ENCODE results near the gene KLHDC9. TPM values are rescaled to one million over a fixed set of nuclear protein-coding genes. Genes with fewer than 3 reads are reported as not detected.
"Not testable (repeated sequence)": the region's sequence is repeated elsewhere in the genome, so short reads cannot be mapped to it uniquely, and the experiment has no call there.

Gene KLHDC9
- total RNA-seq, 1 donor from 2014 or later, result not detected

DNA sequence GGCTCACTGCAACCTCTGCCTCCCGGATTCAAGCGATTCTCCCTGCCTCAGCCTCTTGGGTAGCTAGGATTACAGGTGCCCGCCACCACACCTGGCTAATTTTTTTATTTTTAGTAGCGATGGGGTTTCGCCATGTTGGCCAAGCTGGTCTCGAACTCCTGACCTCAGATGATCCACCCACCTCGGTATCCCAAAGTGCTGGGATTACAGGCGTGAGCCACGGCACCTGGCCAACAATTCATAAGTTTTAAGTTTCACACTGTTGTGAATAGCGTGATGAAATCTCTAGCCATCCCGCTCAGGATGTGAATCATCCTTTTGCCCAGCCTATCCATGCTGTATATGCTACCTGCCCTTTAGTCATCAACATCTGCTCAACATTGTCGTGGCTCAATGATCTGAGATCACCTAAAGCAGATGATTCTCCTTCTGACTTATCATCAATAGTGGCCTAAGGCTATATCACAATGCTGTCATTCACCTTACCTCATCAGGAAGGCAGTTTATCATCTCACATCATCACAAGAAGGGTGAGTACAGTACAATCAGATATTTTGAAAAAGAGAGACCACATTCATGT lies 17.1 kb downstream of the KLHDC9 start:
- peak overlapping the region; percentile 56 for H3K27ac Mint-ChIP-seq
- H3K9me3 Mint-ChIP-seq, result no peaks in the 10 kb centered on the region
- intact Hi-C loops (cut with micrococcal nuclease), result loop anchor here (2.0 to 10.0 kb wide), 6 partner anchors 18 to 490 kb away; partner anchors contain the start of genes CD48, PPOX and USF1
- H3K27me3 Mint-ChIP-seq (ENCODE audit: low read depth), result no peaks in the 10 kb centered on the region
- no peak for DNase-seq (ENCODE audit: low spot score)
- H3K4me3 Mint-ChIP-seq (ENCODE audit: low read depth), result peak overlapping the region; percentile 93
- peaks cover 60% of the 10 kb centered on the region for H3K4me1 Mint-ChIP-seq (ENCODE audit: low read depth)
- peaks cover 53% of the 10 kb centered on the region for H3K36me3 Mint-ChIP-seq (ENCODE audit: low read depth)

- H3K27ac Mint-ChIP-seq, result peak overlapping the region; percentile 56
- not testable (repeated sequence) for H3K9me3 Mint-ChIP-seq; DNase-seq (ENCODE audit: low spot score); H3K27me3 Mint-ChIP-seq (ENCODE audit: low read depth)
- H3K4me1 Mint-ChIP-seq (ENCODE audit: low read depth), result peaks cover 62% of the 10 kb centered on the region
- intact Hi-C loops (cut with micrococcal nuclease), result loop anchor here (2.0 to 10.0 kb wide), 6 partner anchors 19 to 491 kb away; partner anchors contain the start of genes CD48, PPOX and USF1
- peaks cover 60% of the 10 kb centered on the region for H3K36me3 Mint-ChIP-seq (ENCODE audit: low read depth)
- peak overlapping the region; percentile 93 for H3K4me3 Mint-ChIP-seq (ENCODE audit: low read depth)
Measured at GRCh38 chr1:161115961-161116360, 17.8 kb downstream of the KLHDC9 start.

- intact Hi-C loops (cut with micrococcal nuclease), result loop anchor here (1.0 to 10.0 kb wide), 8 partner anchors 14 to 493 kb away; partner anchors contain the start of genes CD48, DEDD, PPOX and USF1
- H3K27ac Mint-ChIP-seq, result peak within 1 kb of the TSS; percentile 96
- peaks cover 51% of the 10 kb centered on the region for H3K4me1 Mint-ChIP-seq (ENCODE audit: low read depth)
- peak within 1 kb of the TSS; percentile 93 for H3K4me3 Mint-ChIP-seq (ENCODE audit: low read depth)
- no peaks in the 10 kb centered on the region for H3K27me3 Mint-ChIP-seq (ENCODE audit: low read depth)
- DNase-seq (ENCODE audit: low spot score), result peak; percentile 84
- H3K9me3 Mint-ChIP-seq, result no peaks in the 10 kb centered on the region
- peaks cover 70% of the 10 kb centered on the region for H3K36me3 Mint-ChIP-seq (ENCODE audit: low read depth)
Measured at GRCh38 chr1:161117759-161118581, 19.8 kb downstream of the KLHDC9 start, which contains the start of the genes NIT1 and PFDN2. Gene NIT1, plus strand, starts transcription at chr1:161118105. Its CDS starts 72 bp downstream, at chr1:161118177. Gene PFDN2, minus strand, starts transcription at chr1:161118037. Its CDS starts 11 bp downstream, at chr1:161118026.

DNA sequence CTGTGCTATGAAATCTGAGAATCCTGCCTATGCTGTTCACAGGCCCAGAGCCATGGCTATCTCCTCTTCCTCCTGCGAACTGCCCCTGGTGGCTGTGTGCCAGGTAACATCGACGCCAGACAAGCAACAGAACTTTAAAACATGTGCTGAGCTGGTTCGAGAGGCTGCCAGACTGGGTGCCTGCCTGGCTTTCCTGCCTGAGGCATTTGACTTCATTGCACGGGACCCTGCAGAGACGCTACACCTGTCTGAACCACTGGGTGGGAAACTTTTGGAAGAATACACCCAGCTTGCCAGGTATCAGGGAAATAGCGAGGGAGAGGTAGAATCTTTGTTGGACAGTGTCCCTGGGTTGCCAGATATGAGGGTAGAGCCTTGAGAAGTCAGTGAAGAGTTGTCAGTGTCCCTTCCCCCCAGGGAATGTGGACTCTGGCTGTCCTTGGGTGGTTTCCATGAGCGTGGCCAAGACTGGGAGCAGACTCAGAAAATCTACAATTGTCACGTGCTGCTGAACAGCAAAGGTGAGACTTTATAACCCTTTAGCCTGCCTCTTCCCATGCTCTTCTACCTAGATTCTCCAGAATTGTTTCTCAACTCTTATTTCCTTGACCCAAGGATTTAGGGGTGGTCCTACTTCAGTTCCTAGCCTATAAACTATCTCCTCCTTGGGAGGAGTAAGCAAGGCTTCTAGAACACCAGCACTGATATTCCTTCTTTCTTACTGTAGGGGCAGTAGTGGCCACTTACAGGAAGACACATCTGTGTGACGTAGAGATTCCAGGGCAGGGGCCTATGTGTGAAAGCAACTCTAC lies 21.1 kb downstream of the KLHDC9 start:
- DNase-seq (ENCODE audit: low spot score), result peak; percentile 55
- peaks cover 72% of the 10 kb centered on the region for H3K36me3 Mint-ChIP-seq (ENCODE audit: low read depth)
- intact Hi-C loops (cut with micrococcal nuclease), result loop anchor here (2.0 to 10.0 kb wide), 7 partner anchors 36 to 494 kb away; partner anchors contain the start of genes CD48, PPOX and USF1

GRCh38 chr1:161121042-161121650 lies 23.0 kb downstream of the KLHDC9 start:
- Mint-ChIP-seq H3K4me3 (ENCODE audit: low read depth) (no peak overlapping the region), H3K27ac (peak overlapping the region; percentile 57), H3K36me3 (ENCODE audit: low read depth) (peaks cover 74% of the 10 kb centered on the region), H3K27me3 (ENCODE audit: low read depth) (no peaks in the 10 kb centered on the region), H3K4me1 (ENCODE audit: low read depth) (peaks cover 24% of the 10 kb centered on the region), H3K9me3 (no peaks in the 10 kb centered on the region)
- intact Hi-C loops (cut with micrococcal nuclease), result no loop called here
- DNase-seq (ENCODE audit: low spot score), result no peak

More for the DNA sequence above, 21.1 kb downstream of the KLHDC9 start:
- Mint-ChIP-seq H3K27ac (peak overlapping the region; percentile 96), H3K4me3 (ENCODE audit: low read depth) (peak overlapping the region; percentile 93), H3K9me3 (no peaks in the 10 kb centered on the region), H3K27me3 (ENCODE audit: low read depth) (no peaks in the 10 kb centered on the region), H3K4me1 (ENCODE audit: low read depth) (peaks cover 38% of the 10 kb centered on the region)

DNA sequence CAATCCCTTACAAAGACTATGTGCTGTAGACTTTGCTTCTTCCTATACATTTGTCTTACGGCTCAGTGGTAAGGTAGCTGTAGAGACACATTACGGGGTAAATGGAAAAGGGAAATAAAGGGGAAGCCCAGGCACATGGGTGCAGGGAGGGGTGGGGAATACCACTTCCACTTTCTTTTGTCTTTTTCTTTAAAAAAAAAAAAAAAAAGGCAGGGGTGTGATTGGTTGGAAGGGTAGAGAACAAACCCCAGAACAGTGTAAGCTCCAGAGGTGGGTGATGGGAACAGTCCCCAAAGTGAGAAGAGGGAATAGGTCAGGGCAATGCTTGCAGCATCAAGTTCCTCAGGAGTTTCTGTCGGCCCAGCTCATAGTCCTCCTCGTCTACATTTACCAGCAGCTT lies 23.7 kb downstream of the KLHDC9 start:
- H3K4me3 Mint-ChIP-seq (ENCODE audit: low read depth), result no peak overlapping the region
- peaks cover 22% of the 10 kb centered on the region for H3K4me1 Mint-ChIP-seq (ENCODE audit: low read depth)
- H3K9me3 Mint-ChIP-seq, result no peaks in the 10 kb centered on the region
- no peaks in the 10 kb centered on the region for H3K27me3 Mint-ChIP-seq (ENCODE audit: low read depth)
- no peak for DNase-seq (ENCODE audit: low spot score)
- intact Hi-C loops (cut with micrococcal nuclease), result no loop called here
- H3K27ac Mint-ChIP-seq, result no peak overlapping the region
- peaks cover 75% of the 10 kb centered on the region for H3K36me3 Mint-ChIP-seq (ENCODE audit: low read depth)

- Mint-ChIP-seq H3K36me3 (ENCODE audit: low read depth) (peaks cover 80% of the 10 kb centered on the region), H3K9me3 (no peaks in the 10 kb centered on the region)
Measured at GRCh38 chr1:161122967-161123366, 24.8 kb downstream of the KLHDC9 start.

GRCh38 chr1:161127649-161128048 lies 29.5 kb downstream of the KLHDC9 start:
- no peak overlapping the region for H3K27ac Mint-ChIP-seq
- no peaks in the 10 kb centered on the region for H3K27me3 Mint-ChIP-seq (ENCODE audit: low read depth)
- no peak overlapping the region for H3K4me3 Mint-ChIP-seq (ENCODE audit: low read depth)
- peaks cover 78% of the 10 kb centered on the region for H3K36me3 Mint-ChIP-seq (ENCODE audit: low read depth)
- H3K9me3 Mint-ChIP-seq, result no peaks in the 10 kb centered on the region
- intact Hi-C loops (cut with micrococcal nuclease), result no loop called here
- peaks cover 43% of the 10 kb centered on the region for H3K4me1 Mint-ChIP-seq (ENCODE audit: low read depth)
- no peak for DNase-seq (ENCODE audit: low spot score)

More at GRCh38 chr1:161122967-161123366, 24.8 kb downstream of the KLHDC9 start:
- Mint-ChIP-seq H3K27me3 (ENCODE audit: low read depth) (no peaks in the 10 kb centered on the region), H3K27ac (no peak overlapping the region), H3K4me1 (ENCODE audit: low read depth) (peaks cover 29% of the 10 kb centered on the region), H3K4me3 (ENCODE audit: low read depth) (no peak overlapping the region)
- DNase-seq (ENCODE audit: low spot score), result no peak
- intact Hi-C loops (cut with micrococcal nuclease), result no loop called here

- peaks cover 67% of the 10 kb centered on the region for H3K36me3 Mint-ChIP-seq (ENCODE audit: low read depth)
- intact Hi-C loops (cut with micrococcal nuclease), result no loop called here
- H3K4me1 Mint-ChIP-seq (ENCODE audit: low read depth), result peaks cover 43% of the 10 kb centered on the region
- no peaks in the 10 kb centered on the region for H3K27me3 Mint-ChIP-seq (ENCODE audit: low read depth)
- no peak overlapping the region for H3K4me3 Mint-ChIP-seq (ENCODE audit: low read depth)
- no peak for DNase-seq (ENCODE audit: low spot score)
- no peak overlapping the region for H3K27ac Mint-ChIP-seq
- no peaks in the 10 kb centered on the region for H3K9me3 Mint-ChIP-seq
Measured at GRCh38 chr1:161128591-161129420, 30.6 kb downstream of the KLHDC9 start.

DNA sequence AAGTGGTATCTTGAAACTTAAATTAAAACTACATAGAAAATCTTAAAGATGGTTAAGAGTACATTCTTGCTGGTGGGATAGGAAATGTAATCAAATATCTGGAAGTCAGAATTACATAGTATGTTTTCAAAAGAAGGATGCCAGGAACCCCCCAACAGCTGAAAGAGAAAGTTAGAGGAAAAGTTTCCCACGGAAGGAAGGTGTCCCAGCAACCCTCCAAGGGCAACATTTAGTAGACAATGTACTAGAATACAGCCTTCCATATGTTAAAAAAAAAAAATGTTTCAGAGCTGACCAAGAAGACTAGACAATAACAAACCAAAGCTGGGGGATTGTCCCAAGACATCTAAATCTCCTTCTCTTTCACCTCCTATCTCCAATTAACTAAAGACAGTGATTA lies 32.1 kb downstream of the KLHDC9 start:
- Mint-ChIP-seq H3K9me3 (no peaks in the 10 kb centered on the region), H3K27ac (no peak overlapping the region), H3K4me1 (ENCODE audit: low read depth) (peaks cover 45% of the 10 kb centered on the region), H3K27me3 (ENCODE audit: low read depth) (no peaks in the 10 kb centered on the region), H3K4me3 (ENCODE audit: low read depth) (no peak overlapping the region), H3K36me3 (ENCODE audit: low read depth) (peaks cover 61% of the 10 kb centered on the region)
- no peak for DNase-seq (ENCODE audit: low spot score)
- intact Hi-C loops (cut with micrococcal nuclease), result loop anchor here (5.0 kb wide), 2 partner anchors 58 to 118 kb away; no protein-coding TSS in a partner anchor

Data from activated T-helper 2 cell treated with anti-CD3 and anti-CD28 coated beads, Interferon-gamma antibody, Interleukin-2, Interleukin-4, amounts not matched to agents 10 μg/mL and 5 μg/mL and 100 μg/mL, durations not matched to agents 14 hours and 24 hours and 36 hours (primary cell).